GM21528 (cell line): ENCODE results near the gene CST5.
"Not testable (repeated sequence)": the region's sequence is repeated elsewhere in the genome, so short reads cannot be mapped to it uniquely, and the experiment has no call there.

Experiments used
- ATAC-seq: cut with Tn5 transposase; IDR thresholded peaks from one replicate; pipeline ENCODE4 v1.9.1; 2021; ENCODE audit warnings: mild to moderate bottlenecking, moderate library complexity; ENCODE audit not compliant: unreplicated experiment, low FRiP score

CST5 gene, protein sequence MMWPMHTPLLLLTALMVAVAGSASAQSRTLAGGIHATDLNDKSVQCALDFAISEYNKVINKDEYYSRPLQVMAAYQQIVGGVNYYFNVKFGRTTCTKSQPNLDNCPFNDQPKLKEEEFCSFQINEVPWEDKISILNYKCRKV

GRCh38 chr20:23879328-23879798, at the start of gene CST5:
Gene CST5 (minus strand): TSS chr20:23879748. CDS start chr20:23879676, 72 bp downstream.
- ATAC-seq, result no peak

DNA sequence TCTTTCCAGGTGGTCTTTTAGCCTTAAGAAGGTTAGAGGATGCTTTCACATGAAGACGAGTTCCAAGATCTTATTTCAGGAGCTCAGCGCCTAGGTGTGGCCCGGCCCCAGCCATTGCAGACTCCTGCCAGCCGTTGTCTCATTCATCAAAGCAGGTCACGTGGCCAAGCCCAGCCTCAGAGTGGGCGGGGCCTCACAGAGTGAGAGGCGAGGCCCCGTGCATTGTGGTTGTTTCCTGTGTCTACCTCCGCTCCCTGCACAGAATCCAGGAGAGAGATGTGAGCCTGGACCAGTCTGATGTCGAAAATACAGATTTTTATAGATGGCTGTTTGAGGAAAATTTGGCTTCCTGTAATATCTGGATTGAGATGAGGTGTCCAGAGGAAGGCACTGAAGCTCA, 49.2 kb upstream of the CST5 start:
- no peak for ATAC-seq

GRCh38 chr20:23928353-23928752, 48.8 kb upstream of the CST5 start:
- ATAC-seq, result no peak

DNA sequence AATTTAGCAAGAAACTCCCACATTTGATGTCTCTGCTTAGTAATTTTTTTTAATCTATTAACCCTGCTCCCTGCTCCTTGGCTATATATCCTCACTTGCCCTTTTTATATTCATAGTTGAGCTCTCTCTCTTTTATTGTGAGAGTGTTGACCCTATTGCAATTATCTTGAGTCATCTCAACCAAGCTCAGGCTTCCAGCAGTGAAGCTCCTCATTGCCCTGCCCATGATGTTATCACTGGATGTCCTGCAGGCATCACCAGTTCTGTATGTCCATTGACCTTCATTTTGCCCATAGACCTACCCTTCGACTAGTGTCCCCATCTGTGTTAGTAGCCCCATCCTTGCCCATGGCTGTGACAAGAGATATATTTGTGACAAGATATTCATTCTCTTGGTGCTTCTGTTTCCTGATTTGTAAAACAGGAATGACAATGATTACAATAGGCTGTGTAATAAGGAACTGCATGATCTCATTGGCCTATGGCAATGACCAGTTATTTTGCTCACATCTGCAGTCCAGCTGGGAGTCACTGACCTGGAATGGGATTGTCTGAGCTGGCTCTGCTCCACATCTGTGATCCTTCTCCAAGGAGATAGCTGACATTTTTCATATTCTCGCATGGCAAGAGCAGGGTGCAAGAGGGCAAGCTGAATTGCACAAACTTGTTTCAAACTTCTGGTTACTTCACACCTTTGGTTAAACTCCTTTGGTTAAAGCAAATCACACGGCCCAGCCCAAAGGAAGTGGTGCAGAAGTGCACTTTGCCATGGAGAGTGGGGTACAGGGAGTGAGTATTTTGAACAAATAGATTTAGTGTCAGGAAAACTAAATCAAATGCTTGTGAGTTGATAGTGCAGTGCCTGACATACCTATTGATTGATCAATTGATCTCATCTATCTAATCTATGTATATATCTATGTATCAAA, 47.7 kb upstream of the CST5 start:
- ATAC-seq, result no peak

GRCh38 chr20:23926526-23926880, 47.0 kb upstream of the CST5 start:
- ATAC-seq, result no peak

- no peak for ATAC-seq
Measured at GRCh38 chr20:23925789-23926525, 46.4 kb upstream of the CST5 start.

DNA sequence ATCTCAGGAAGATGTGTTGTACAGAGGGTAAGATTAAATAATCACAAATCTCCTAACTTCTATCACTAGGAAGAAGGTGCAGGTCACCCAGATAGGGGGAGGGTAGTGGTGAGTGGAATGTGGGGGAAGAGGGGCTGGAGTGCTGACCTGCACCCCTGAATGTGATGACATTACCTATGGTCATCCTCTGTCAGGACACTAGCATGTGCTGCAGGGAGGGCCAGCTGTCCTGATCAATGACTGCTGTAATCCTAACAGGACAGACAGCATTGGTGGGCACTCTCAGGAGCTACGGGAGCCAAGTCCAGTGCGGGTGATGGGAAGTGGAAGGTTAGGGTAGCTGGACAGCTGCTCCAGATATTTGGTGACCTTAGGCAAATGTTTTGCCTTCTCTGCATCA, 45.2 kb upstream of the CST5 start:
- no peak for ATAC-seq

GRCh38 chr20:23923891-23924435, 44.4 kb upstream of the CST5 start:
- ATAC-seq, result no peak

- no peak for ATAC-seq
Measured at GRCh38 chr20:23923311-23923710, 43.8 kb upstream of the CST5 start.

DNA sequence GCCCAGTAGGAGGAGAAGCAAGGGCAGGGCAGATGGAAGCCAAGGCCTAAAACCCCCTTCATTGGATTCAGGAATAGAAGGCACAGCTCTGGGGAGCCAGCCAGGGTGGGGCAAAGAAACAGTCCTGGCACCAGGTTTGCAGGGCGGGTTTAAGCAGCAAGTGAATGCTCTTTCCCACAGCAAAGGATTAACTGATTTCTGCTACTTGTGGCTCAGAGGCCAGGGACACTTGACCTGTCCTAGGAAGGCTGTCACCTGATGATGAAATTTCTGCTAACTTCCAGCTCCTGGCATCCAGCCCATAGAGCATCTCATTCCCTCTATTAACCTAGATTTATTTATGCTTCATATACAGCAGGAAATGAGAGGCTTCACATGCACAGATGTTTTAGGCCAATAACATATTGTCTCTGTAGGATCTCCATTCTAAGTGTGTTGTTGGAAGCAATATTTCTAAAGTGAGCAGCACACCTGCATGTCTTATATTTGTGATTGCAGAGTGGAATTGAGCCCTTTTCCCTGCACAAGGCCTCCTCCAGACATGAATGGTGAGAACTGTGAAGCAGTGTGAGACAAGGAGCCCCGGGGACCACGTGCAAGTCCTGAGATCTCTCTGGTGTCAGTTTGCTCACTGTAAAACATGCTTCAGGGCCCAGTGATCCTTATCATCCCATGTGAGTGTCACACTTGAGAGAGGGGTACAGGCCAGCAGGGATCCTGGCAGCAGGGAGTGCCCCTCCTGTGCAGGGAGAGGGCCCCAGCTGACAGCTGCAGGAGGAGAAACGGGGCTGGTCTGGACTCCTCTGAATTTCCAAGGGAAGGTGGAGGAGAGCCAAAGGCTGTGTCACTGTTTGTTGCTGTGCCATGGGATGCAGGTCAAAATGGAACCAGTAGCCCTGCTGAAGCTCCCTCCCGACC, 41.1 kb upstream of the CST5 start:
- no peak for ATAC-seq

- ATAC-seq, result no peak
Measured at GRCh38 chr20:23918896-23919295, 39.3 kb upstream of the CST5 start.

DNA sequence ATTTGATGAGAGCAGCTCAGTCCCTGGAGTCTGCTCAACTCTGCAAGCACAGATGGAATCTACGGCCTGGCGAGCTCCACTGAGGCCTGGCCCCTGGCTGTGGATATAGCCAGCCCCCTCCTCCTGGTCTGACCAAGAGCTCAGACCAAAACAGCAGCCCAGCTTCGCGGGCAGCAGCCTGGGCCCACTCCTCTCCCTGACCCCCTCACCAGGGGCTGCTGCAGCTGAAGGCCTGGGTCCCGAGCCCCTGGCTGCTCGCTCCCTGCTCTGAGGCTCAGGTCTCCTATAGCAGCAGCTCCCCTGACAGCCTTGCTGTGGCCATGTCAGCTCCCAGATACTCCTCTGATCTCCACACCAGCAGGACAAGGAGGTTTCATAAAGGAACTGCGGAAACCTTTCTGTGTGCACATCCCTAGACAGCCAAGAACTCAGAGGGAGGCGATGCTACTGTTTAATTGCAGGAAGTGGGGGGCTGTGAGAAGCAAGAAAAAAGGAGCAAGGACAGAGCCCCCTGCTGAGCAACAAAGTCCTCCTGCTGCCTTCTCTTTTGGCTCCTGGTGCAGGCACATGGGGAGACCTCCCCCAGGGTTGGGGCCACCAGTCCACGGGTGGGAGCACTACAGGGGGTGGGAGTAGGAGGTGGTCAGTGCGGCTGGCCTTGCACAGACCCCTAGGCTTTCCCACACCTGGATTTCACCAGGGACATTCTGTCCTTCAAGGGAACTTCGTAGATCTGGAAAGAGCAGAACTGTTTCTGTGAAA, 38.7 kb upstream of the CST5 start:
- ATAC-seq, result no peak

GRCh38 chr20:23917024-23917725, 37.6 kb upstream of the CST5 start:
- ATAC-seq, result no peak

DNA sequence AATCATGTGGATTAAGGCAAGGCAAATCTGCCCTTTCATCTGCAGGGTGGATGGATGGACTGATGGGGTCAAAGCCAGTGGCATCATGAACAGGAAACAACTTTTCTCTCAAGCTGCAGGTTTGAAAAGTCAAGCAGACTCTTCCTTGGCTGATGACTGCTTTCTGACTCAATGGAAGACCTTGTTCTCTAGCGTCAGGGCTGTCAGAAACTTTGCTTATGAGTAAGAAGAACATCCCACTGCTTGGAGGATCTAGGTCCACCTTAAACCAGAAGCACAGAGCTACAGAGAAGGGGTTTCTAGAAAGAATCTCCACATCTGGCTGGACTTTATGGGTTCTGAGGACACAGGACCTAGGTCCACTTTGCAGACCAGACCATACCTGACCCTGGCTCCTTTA, 36.3 kb upstream of the CST5 start:
- no peak for ATAC-seq

DNA sequence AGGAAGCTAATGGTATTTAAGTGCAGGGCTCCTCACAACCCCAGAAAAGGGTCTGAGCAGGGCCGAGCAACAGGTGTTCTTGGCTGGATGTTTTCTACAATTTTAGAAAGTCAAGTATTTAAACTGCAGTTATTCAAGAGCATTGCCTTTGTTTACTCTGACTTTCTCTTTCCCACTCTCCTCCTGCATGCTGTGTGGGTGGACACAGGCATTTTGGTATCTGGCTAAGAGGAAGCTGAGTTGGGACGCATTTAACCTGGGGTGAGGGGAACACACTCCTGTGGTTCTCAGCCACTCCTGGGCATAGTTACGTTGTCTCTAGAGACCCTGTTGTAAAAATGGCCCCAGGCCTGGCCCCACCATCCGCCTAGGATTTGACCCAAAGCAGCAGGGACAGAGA, 34.9 kb upstream of the CST5 start:
- ATAC-seq, result not testable (repeated sequence)

GRCh38 chr20:23910210-23910609, 30.7 kb upstream of the CST5 start:
- no peak for ATAC-seq

GRCh38 chr20:23909390-23909789, 29.8 kb upstream of the CST5 start:
- no peak for ATAC-seq

DNA sequence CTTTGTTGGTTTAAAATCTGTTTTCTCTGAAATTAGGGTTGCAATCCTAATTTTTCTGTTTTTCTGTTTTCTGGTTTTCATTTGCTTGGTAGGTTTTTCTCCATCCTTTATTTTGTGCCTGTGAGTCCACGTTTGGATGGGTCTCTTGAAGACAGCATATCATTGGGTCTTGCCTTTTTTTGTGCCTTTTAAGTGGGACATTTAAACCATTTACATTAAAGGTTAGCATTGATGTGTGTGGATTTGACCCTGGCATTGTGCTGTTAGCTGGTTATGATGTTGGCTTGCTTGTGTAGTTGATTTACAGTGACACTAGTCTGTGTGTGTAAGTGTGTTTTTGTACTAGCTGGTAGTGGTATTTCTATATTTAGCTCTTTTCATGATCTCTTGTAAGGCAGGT, 28.0 kb upstream of the CST5 start:
- no peak for ATAC-seq

GRCh38 chr20:23902396-23902795, 22.8 kb upstream of the CST5 start:
- ATAC-seq, result not testable (repeated sequence)
